ENCODE results near the gene ZNF555.
"Not testable (repeated sequence)": the region's sequence is repeated elsewhere in the genome, so short reads cannot be mapped to it uniquely, and the experiment has no call there.

ZNF555 gene

GRCh38 chr19:2872175-2872574, 30.9 kb downstream of the ZNF555 start:
- DNase-seq: peak; percentile 20

- no peak for DNase-seq
Measured at GRCh38 chr19:2877398-2878331, 36.4 kb downstream of the ZNF555 start.

DNA sequence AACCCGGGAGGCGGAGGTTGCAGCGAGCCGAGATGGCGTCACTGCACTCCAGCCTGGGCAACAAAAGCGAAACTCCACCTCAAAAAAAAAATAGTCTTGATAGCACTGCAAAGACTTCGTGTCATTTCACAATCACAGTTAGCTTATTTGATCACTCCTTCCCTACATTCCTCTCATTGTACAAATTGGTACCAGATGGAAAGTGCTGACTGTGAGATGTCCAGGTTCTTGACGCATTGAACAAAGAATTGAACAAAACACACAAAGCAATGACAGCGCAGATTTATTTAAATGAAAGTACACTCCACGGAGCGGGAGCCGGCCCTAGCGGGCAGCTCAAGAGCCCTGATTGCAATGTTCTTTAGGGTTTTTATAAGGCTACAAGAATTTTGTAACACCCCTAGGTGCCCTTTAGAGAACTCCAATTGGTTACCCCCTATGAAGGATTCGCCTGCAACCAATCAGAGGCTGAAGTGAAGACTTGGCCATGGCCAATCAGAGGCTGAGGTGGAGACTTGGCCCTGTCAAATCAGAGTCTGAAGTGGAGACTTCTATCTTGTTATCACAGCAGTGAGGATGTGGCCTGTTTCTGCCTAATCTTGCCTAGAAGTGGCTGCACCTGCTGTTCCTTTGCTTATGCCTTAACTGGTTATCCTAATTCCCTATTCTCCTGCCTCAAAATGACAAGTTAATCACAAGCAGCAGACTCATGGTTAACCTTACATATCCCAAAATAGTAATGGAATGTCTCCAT, 42.6 kb downstream of the ZNF555 start:
- no peak for DNase-seq

- DNase-seq: no peak
Measured at GRCh38 chr19:2885736-2886135, 44.5 kb downstream of the ZNF555 start.

DNA sequence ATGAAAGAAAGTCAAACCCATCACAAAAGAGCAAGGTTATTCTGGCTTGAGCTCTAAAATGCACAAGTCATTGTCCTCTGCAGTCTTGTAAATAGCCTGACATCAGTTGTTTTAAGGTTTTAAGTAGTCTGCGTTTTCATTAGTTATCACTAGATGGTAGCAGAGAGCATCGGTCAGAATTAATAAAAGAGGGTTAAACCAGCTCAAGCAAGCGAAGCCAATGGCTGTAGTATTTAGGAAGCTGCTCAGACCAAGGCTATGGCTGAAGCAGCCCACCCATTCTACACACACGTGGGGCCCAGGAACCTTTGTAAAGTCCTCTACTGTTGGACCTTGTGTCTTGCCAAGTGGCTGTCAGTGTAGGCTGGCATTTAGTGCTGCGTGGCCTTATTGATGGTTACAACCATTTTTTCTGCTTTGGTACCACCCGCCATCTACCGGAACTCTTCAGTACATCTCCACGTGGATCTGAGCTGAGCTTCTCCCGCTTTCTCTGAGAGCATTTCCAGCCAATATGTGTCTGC, 46.2 kb downstream of the ZNF555 start:
- peak; percentile 54 for DNase-seq

- peak; percentile 68 for DNase-seq
Measured at GRCh38 chr19:2888731-2889224, 47.5 kb downstream of the ZNF555 start.

DNA sequence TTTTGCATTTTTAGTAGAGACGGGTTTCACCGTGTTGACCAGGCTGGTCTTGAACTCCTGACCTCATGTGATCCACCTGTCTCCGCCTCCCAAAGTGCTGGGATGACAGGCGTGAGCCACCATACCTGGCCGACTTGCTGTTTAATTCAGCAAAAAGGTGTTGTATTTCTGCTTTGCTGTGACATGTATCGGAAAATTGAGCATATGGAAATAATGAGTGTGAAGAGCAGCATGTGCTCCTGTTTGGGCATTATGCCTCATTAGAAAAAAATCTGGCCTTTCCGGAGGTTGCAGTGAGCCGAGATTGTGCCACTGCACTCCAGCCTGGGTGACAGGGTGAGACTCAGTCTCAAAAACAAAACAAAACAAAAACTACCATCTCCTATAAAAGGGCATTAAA, 49.3 kb downstream of the ZNF555 start:
- DNase-seq: not testable (repeated sequence)

DNA sequence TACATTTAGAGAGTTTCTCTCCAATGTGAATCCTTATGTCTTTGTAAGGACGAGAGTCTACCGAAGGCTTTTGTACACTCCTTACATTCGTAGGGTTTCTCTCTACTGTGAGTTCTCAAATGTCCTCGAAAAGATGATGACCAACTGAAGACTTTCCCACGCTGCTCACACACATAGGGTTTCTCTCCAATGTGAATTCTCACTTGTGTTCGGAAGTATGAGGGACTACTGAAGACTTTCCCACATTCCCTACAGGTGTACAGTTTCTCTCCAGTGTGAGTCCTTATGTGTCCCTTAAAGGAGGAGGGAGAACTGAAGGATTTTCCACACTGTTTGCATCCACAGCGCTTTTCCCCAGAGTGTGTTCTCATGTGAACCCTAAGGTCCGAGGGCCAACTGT, 55.4 kb downstream of the ZNF555 start:
- no peak for DNase-seq

GRCh38 chr19:2900296-2901252, 59.3 kb downstream of the ZNF555 start, which contains the start of gene ZNF57:
TSS of gene ZNF57 (plus strand) at chr19:2900928. CDS start at chr19:2901046, 118 bp downstream.
- peak; percentile 98 for DNase-seq

DNA sequence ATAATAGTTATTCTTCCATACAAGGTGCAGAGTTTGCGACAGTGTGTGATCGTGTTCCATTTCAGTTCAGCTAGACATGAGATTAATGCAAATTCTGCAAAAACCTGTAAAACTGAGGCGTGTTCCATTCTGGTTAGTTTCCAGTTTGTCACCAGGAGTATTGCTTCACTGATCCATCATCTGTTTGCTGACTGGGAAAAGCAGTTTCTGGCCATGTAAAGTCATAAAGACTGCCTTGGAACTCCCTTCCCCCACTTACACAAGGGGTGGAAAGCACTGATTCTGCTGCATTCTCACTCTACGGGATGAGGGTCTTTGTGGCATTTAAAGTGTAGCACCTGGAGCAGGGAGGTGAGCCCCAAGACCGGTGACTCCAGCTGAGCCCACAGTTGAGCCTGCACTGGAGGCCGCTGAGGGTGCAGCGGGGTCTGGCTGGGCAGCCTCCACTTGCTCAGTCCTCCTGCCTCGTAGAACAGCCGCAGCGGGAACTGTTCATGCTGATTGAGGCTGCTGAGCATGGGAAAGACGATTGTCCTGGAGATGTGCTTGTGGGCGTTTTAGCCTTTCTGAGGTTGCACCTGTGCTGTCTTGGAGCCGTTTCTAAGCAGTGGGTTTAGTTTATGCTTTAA, 61.4 kb downstream of the ZNF555 start:
- no peak for DNase-seq

DNA sequence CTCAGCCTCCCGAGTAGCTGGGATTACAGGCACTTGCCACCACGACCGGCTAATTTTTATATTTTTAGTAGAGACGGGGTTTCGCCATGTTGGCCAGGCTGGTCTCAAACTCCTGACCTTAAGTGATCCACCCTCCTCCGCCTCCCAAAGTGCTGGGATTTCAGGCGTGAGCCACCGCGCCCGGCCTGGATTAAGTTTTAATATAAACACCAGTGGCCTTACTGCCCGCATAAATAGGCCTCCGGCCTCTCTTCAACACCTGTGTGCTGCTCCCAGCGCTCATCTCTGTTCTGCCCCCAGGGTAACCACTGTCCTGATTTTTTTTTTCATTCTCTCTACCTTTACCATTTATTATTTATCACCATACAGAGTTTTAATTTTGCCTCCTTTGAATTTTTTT, 62.1 kb downstream of the ZNF555 start:
- DNase-seq: not testable (repeated sequence)

- no peak for DNase-seq
Measured at GRCh38 chr19:2905918-2906519, 64.7 kb downstream of the ZNF555 start.

DNA sequence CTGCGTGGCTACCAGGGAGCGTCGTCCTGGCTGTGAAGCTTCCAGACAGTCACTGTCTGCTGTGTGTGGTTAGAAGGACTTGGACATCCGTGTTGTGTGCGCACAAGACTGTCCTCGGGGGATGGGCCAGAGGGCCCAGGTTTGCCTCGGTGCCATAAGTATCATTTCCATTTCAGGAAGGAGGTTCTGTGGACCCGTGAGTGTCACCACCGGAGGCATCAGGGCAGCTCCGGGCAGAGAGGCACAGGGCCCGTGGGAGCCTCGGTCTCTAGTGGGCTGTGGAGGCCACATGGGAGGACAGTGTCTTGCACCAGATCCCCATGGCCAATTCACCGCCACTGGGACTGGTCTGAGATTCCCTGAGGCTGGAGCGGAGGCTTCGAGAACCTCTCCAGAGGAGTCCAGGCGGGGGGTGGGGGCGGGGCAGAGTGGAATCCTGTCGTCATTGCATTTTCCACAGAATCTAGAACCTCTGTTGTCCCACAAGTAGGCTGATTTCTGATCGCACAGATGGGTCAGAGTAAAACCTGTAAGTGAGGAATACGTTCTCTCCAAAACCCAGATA, 65.4 kb downstream of the ZNF555 start:
- no peak for DNase-seq
